Stomach (tissue), 4 donors: ENCODE results near the gene NSF.

Experiments
- EP300 ChIP-seq: sonication (generic); formaldehyde crosslinking; IDR thresholded peaks from one replicate; pipeline ENCODE4 v1.6.1; 2017; ENCODE audit warnings: antibody characterized with exemption
- POLR2A ChIP-seq, 4 donors: fragments of 450-650 bp; IDR thresholded peaks; one replicate each; pipeline ENCODE4 v1.6.1; 2016; ENCODE audit warnings: antibody characterized with exemption in 4 of 4, control low read depth in 2 of 4, mild to moderate bottlenecking in 1 of 4, moderate library complexity in 1 of 4
- POLR2AphosphoS5 ChIP-seq, 3 donors: sonication (generic); formaldehyde crosslinking; IDR thresholded peaks; one replicate each; pipeline ENCODE4 v1.6.1; 2016; ENCODE audit warnings: antibody characterized with exemption in 3 of 3
- TF ChIP-seq, protein P1 (sequence below), 7 experiments: fragments of 450-650 bp in 4 of 7; fragments of 200-600 bp in 3 of 7; sonication (generic) in 3 of 7; IDR thresholded peaks; one replicate each; pipeline ENCODE4 v1.5.1; 2016 to 2019; ENCODE audit warnings: antibody characterized with exemption in 7 of 7, control low read depth in 2 of 7, mild to moderate bottlenecking in 1 of 7

- TF ChIP-seq, protein P1, sequence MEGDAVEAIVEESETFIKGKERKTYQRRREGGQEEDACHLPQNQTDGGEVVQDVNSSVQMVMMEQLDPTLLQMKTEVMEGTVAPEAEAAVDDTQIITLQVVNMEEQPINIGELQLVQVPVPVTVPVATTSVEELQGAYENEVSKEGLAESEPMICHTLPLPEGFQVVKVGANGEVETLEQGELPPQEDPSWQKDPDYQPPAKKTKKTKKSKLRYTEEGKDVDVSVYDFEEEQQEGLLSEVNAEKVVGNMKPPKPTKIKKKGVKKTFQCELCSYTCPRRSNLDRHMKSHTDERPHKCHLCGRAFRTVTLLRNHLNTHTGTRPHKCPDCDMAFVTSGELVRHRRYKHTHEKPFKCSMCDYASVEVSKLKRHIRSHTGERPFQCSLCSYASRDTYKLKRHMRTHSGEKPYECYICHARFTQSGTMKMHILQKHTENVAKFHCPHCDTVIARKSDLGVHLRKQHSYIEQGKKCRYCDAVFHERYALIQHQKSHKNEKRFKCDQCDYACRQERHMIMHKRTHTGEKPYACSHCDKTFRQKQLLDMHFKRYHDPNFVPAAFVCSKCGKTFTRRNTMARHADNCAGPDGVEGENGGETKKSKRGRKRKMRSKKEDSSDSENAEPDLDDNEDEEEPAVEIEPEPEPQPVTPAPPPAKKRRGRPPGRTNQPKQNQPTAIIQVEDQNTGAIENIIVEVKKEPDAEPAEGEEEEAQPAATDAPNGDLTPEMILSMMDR (IDR thresholded peaks at IDR 0.05), result no peak
- TF ChIP-seq POLR2A (IDR thresholded peaks at IDR 0.05) (no peak), POLR2AphosphoS5 (IDR thresholded peaks at IDR 0.05) (no peak), EP300 (no peak)
Observed at GRCh38 chr17:46791531-46791930, 201.1 kb downstream of the NSF start.
